Transverse colon (tissue), 4 donors: Measurements from ENCODE around the gene ITGAD. TPM values are rescaled to one million over a fixed set of nuclear protein-coding genes. Genes with fewer than 3 reads are reported as not detected.

Experiments used
- DNase-seq: peaks from one replicate; pipeline ENCODE4 v3.0.0-alpha.2; 2019
- H3K27ac ChIP-seq, 4 donors: fragments of 200-600 bp; sonication (generic); 2 replicates each; pipeline ENCODE4 v1.5.1; 2016 to 2018; ENCODE audit warnings: inconsistent platforms in 4 of 4
- H3K27me3 ChIP-seq: fragments of 200-600 bp; sonication (generic); 2 replicates; pipeline ENCODE4 v1.5.1; 2017; ENCODE audit warnings: inconsistent platforms
- H3K36me3 ChIP-seq, 4 donors: fragments of 200-600 bp; sonication (generic); 2 replicates each; pipeline ENCODE4 v1.5.1; 2017 to 2019; ENCODE audit warnings: inconsistent platforms in 4 of 4
- H3K4me1 ChIP-seq, 4 donors: fragments of 200-600 bp; sonication (generic); 2 replicates each; pipeline ENCODE4 v1.5.1; 2017 to 2020; ENCODE audit warnings: inconsistent platforms in 4 of 4
- H3K4me3 ChIP-seq, 4 donors: fragments of 200-600 bp; sonication (generic); 1 replicate in 1 of 4; 2 replicates in 3 of 4; pipeline versions ENCODE4 v1.5.1 to v1.6.1; 2017 to 2019; ENCODE audit warnings: inconsistent platforms in 4 of 4
- H3K9me3 ChIP-seq, 2 donors: fragments of 200-600 bp; sonication (generic); 2 replicates each; pipeline ENCODE4 v1.5.1; 2017 to 2019; ENCODE audit warnings: inconsistent platforms in 2 of 2
- CTCF ChIP-seq, 5 experiments: fragments of 200-600 bp in 3 of 5; fragments of 450-650 bp in 2 of 5; sonication (generic) in 3 of 5; IDR thresholded peaks; 1 replicate in 2 of 5; 2 replicates in 3 of 5; pipeline ENCODE4 v1.5.1; 2016 to 2017; ENCODE audit warnings: antibody characterized with exemption in 5 of 5, inconsistent platforms in 3 of 5, mild to moderate bottlenecking in 2 of 5, moderate library complexity in 1 of 5
- EP300 ChIP-seq: sonication (generic); formaldehyde crosslinking; IDR thresholded peaks from one replicate; pipeline ENCODE4 v1.6.1; 2017; ENCODE audit warnings: antibody characterized with exemption, low read depth
- POLR2A ChIP-seq: fragments of 450-650 bp; IDR thresholded peaks from one replicate; pipeline ENCODE4 v1.6.1; 2016; ENCODE audit warnings: antibody characterized with exemption, mild to moderate bottlenecking, moderate library complexity
- POLR2AphosphoS5 ChIP-seq, 3 donors: sonication (generic); formaldehyde crosslinking; IDR thresholded peaks; one replicate each; pipeline ENCODE4 v1.6.1; 2016; ENCODE audit warnings: antibody characterized with exemption in 3 of 3
- WGBS, 2 donors: methylation state at CpG; one replicate each; pipeline ENCODE4 v1.1.5; 2018; ENCODE audit warnings: low coverage in 1 of 2; 5-methylcytosine and 5-hydroxymethylcytosine counted together
- in situ Hi-C, 4 donors: fragments of 200-750 bp; cut with MboI; loops; one replicate each; pipeline versions ENCODE4 v1.15.0 to v1.15.1; 2017; ENCODE audit warnings: low sequenced_read_pairs in 3 of 4, low pct_ligation_motif_present in 1 of 4, low pct_unique_long_range_greater_than_20kb in 1 of 4
- intact Hi-C: fragments of 100-400 bp; cut with DNase I; formaldehyde crosslinking; loops from one replicate; pipeline ENCODE4 v1.15.1; 2023; ENCODE audit warnings: low total_unique reads
- total RNA-seq, 4 donors: library from RNA; depleted of rRNA; stranded (reverse); fragments of >200 nt; gene quantifications; one replicate each; pipeline ENCODE4 v1.1.0, GENCODE V29; 2016

The ITGAD gene
- total RNA-seq, 4 donors from 2014 or later, result 0.75 TPM; not detected in 3

GRCh38 chr16:31474173-31474714 lies 81.1 kb downstream of the ITGAD start:
- WGBS, 2 donors, result 56% methylated on average over 12 of the region's 12 CpGs; no CpG with 5 or more reads in 1 of the 2 donors
- peaks cover 13 to 60% (median 43%) of the 10 kb centered on the region in 4 donors for H3K4me1 ChIP-seq
- no peaks in the 10 kb centered on the region for H3K36me3 ChIP-seq
- no peak for DNase-seq
- no peak overlapping the region for H3K4me3 ChIP-seq
- TF ChIP-seq POLR2AphosphoS5 (IDR thresholded peaks at IDR 0.05) (no peak), CTCF (IDR thresholded peaks at IDR 0.05) (no peak), POLR2A (no peak), EP300 (no peak)
- H3K27me3 ChIP-seq, result no peaks in the 10 kb centered on the region
- no peaks in the 10 kb centered on the region for H3K9me3 ChIP-seq
- in situ Hi-C loops, result loop anchor here in 2 of 4 donors (25.0 kb wide), 2 partner anchors 413 to 487 kb away; partner anchors contain the start of gene HSD3B7 (in 1 of the 2)
- intact Hi-C loops, result no loop called here
- peak overlapping the region in 3 of 4 donors; percentile 3 to 98 (median 95) for H3K27ac ChIP-seq

- no peak overlapping the region for H3K4me3 ChIP-seq
- in situ Hi-C loops, result loop anchor here in 2 of 4 donors (25.0 kb wide), 3 partner anchors 88 to 488 kb away; partner anchors contain the start of genes HSD3B7 (in 1 of the 2) and ITGAD (in 1 of the 2)
- TF ChIP-seq POLR2A (no peak), CTCF (IDR thresholded peaks at IDR 0.05) (no peak), POLR2AphosphoS5 (IDR thresholded peaks at IDR 0.05) (no peak), EP300 (no peak)
- peak overlapping the region in 3 of 4 donors; percentile 5 to 93 (median 91) for H3K27ac ChIP-seq
- H3K9me3 ChIP-seq, result no peaks in the 10 kb centered on the region
- intact Hi-C loops, result no loop called here
- no peaks in the 10 kb centered on the region for H3K27me3 ChIP-seq
- no peaks in the 10 kb centered on the region for H3K36me3 ChIP-seq
- WGBS, 2 donors, result 83 to 88% methylated on average over 6 to 12 of the region's 12 CpGs
- H3K4me1 ChIP-seq, result peaks cover 13 to 64% (median 43%) of the 10 kb centered on the region in 4 donors
- no peak for DNase-seq
These were observed 81.9 kb downstream of the ITGAD start for GRCh38 chr16:31474773-31475738.

GRCh38 chr16:31475946-31476302 lies 82.8 kb downstream of the ITGAD start:
- DNase-seq, result peak; percentile 68
- in situ Hi-C loops, result loop anchor here in 1 of 4 donors (25.0 kb wide), 1 partner anchor 89 kb away; the partner anchor contains the start of gene ITGAD
- H3K27ac ChIP-seq, result peak overlapping the region; percentile 86 to 93 (median 90)
- no peaks in the 10 kb centered on the region for H3K36me3 ChIP-seq
- H3K4me1 ChIP-seq, result peaks cover 8 to 70% (median 49%) of the 10 kb centered on the region in 4 donors
- peak overlapping the region in 3 of 4 donors; percentile 36 to 61 (median 40) for H3K4me3 ChIP-seq
- 41% methylated on average over 26 of the region's 26 CpGs; no CpG with 5 or more reads in 1 of the 2 donors for WGBS, 2 donors
- intact Hi-C loops, result no loop called here
- no peaks in the 10 kb centered on the region for H3K27me3 ChIP-seq
- H3K9me3 ChIP-seq, result no peaks in the 10 kb centered on the region
- TF ChIP-seq CTCF (IDR thresholded peaks at IDR 0.05) (no peak), POLR2AphosphoS5 (IDR thresholded peaks at IDR 0.05) (no peak), POLR2A (no peak), EP300 (no peak)

Other genes starting within 250 kb of the ITGAD start
- gene PRSS36, start 243.3 kb upstream of the ITGAD start, total RNA-seq, result 10 to 100 TPM in 1 of 4 donors, 1 to 10 TPM in 2, not detected in 1; 8.1 to 42.3 (median 9.8) TPM
- 100 to 1,000 TPM in 1 of 4 donors, 10 to 100 TPM in 3; 43.6 to 116 (median 59.0) TPM for gene FUS, start 213.2 kb upstream of the ITGAD start, total RNA-seq
- gene PYCARD, start 190.6 kb upstream of the ITGAD start, total RNA-seq, result 100 to 1,000 TPM in 2 of 4 donors, 10 to 100 TPM in 2; 33.3 to 128 (median 90.6) TPM
- under 1 TPM in 1 of 4 donors, not detected in 3; 0.14 TPM for gene TRIM72, start 179.2 kb upstream of the ITGAD start, total RNA-seq
- gene PYDC1, start 176.2 kb upstream of the ITGAD start, total RNA-seq, result not detected
- gene ITGAM, start 133.4 kb upstream of the ITGAD start, total RNA-seq, result 10 to 100 TPM in 1 of 4 donors, 1 to 10 TPM in 3; 1.1 to 11.5 (median 2.3) TPM
- 1 to 10 TPM in 3 of 4 donors, not detected in 1; 1.2 to 3.8 (median 3.7) TPM for gene ITGAX, start 38.2 kb upstream of the ITGAD start, total RNA-seq
- gene COX6A2, start 35.0 kb downstream of the ITGAD start, total RNA-seq, result not detected
- under 1 TPM in 2 of 4 donors, not detected in 2; 0.14 to 0.79 TPM for gene ZNF843, start 49.5 kb downstream of the ITGAD start, total RNA-seq
- 10 to 100 TPM in 1 of 4 donors, 1 to 10 TPM in 3; 3.2 to 17.6 (median 8.4) TPM for gene ARMC5, start 66.2 kb downstream of the ITGAD start, total RNA-seq
- 100 to 1,000 TPM in 1 of 4 donors, 10 to 100 TPM in 3; 43.0 to 102 (median 61.4) TPM for gene TGFB1I1, start 78.8 kb downstream of the ITGAD start, total RNA-seq
- gene SLC5A2, start 89.8 kb downstream of the ITGAD start, total RNA-seq, result not detected
- gene RUSF1, start 115.1 kb downstream of the ITGAD start, total RNA-seq, result 10 to 100 TPM; 49.2 to 86.5 (median 71.3) TPM
- gene AHSP, start 134.6 kb downstream of the ITGAD start, total RNA-seq, result not detected